Activated CD8-positive, alpha-beta T cell treated with anti-CD3 and anti-CD28 coated beads for 36 hours (primary cell): ENCODE results near the gene OTOF. TPM values are rescaled to one million over a fixed set of nuclear protein-coding genes. Genes with fewer than 3 reads are reported as not detected.

Experiments used
- ATAC-seq: fragments of 200-7000 bp; cut with Tn5 transposase; one replicate; pipeline ENCODE4 v1.10.0; 2021; ENCODE audit warnings: mild to moderate bottlenecking, moderate library complexity
- CTCF ChIA-PET: fragments of 350-600 bp; sonication (Branson Sonifier 250); formaldehyde crosslinking; loops from one replicate; lab custom pipeline; 2021; ENCODE audit warnings: antibody characterized with exemption; lab: Charles Lee
- POLR2A ChIA-PET: fragments of 350-600 bp; sonication (Branson Sonifier 250); formaldehyde crosslinking; loops from one replicate; lab custom pipeline; 2021; ENCODE audit warnings: antibody characterized with exemption; lab: Charles Lee
- DNase-seq: peaks from one replicate; pipeline ENCODE4 v3.0.0-alpha.2; 2020
- H3K27ac Mint-ChIP-seq: one replicate; pipeline ENCODE4 v1.8.0; 2021; ENCODE audit warnings: mild to moderate bottlenecking, mixed read lengths
- H3K27me3 Mint-ChIP-seq: one replicate; pipeline ENCODE4 v1.8.0; 2021; ENCODE audit warnings: mixed read lengths
- H3K36me3 Mint-ChIP-seq: one replicate; pipeline ENCODE4 v1.8.0; 2021; ENCODE audit warnings: low read depth, mixed read lengths
- H3K4me1 Mint-ChIP-seq: one replicate; pipeline ENCODE4 v1.8.0; 2021; ENCODE audit warnings: low read depth, mixed read lengths
- H3K4me3 Mint-ChIP-seq: one replicate; pipeline ENCODE4 v1.8.0; 2021; ENCODE audit warnings: mild to moderate bottlenecking, moderate library complexity, mixed read lengths
- H3K9me3 Mint-ChIP-seq: one replicate; pipeline ENCODE4 v1.8.0; 2021; ENCODE audit warnings: mixed read lengths
- intact Hi-C: fragments of 100-400 bp; cut with micrococcal nuclease; formaldehyde crosslinking; loops from one replicate; pipeline ENCODE4 v1.10.0; 2022
- total RNA-seq, 2 experiments: library from RNA; stranded (reverse); gene quantifications; one replicate each; pipeline ENCODE4 v1.2.3, GENCODE V29; 2021
- TF ChIP-seq, protein P1 (sequence below): fragments of 200-600 bp; IDR thresholded peaks from one replicate; pipeline ENCODE4 v1.8.0; 2022; ENCODE audit warnings: antibody characterized with exemption, mild to moderate bottlenecking

The OTOF gene
- total RNA-seq, 2 experiments from 2014 or later, result 0.60 to 0.81 TPM

DNA sequence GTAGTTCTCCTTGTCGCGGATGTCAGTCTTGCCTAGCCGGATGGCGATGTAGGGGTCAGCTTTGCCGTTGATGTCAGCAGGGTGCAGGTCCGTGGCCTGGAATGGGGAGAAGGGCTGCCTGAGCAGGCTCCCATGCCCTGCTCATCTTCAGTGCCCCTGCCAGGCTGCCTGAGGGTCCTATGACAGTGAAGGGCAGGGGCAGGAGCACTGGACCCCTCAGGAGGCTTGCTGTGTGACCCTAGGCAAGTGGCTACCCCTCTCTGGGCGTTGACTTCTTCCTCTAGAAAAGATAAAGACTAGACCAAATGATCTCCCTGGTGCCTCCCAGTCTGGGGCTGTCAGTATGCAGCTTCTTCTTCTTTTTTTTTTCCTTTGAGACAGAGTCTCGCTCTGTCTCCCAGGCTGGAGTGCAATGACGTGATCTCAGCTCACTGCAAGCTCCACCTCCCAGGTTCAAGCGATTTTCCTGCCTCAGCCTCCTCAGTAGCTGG lies 11.9 kb downstream of the OTOF start:
- H3K4me3 Mint-ChIP-seq, result no peak overlapping the region
- H3K36me3 Mint-ChIP-seq, result no peaks in the 10 kb centered on the region
- TF ChIP-seq, protein P1, sequence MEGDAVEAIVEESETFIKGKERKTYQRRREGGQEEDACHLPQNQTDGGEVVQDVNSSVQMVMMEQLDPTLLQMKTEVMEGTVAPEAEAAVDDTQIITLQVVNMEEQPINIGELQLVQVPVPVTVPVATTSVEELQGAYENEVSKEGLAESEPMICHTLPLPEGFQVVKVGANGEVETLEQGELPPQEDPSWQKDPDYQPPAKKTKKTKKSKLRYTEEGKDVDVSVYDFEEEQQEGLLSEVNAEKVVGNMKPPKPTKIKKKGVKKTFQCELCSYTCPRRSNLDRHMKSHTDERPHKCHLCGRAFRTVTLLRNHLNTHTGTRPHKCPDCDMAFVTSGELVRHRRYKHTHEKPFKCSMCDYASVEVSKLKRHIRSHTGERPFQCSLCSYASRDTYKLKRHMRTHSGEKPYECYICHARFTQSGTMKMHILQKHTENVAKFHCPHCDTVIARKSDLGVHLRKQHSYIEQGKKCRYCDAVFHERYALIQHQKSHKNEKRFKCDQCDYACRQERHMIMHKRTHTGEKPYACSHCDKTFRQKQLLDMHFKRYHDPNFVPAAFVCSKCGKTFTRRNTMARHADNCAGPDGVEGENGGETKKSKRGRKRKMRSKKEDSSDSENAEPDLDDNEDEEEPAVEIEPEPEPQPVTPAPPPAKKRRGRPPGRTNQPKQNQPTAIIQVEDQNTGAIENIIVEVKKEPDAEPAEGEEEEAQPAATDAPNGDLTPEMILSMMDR, result no peak

DNA sequence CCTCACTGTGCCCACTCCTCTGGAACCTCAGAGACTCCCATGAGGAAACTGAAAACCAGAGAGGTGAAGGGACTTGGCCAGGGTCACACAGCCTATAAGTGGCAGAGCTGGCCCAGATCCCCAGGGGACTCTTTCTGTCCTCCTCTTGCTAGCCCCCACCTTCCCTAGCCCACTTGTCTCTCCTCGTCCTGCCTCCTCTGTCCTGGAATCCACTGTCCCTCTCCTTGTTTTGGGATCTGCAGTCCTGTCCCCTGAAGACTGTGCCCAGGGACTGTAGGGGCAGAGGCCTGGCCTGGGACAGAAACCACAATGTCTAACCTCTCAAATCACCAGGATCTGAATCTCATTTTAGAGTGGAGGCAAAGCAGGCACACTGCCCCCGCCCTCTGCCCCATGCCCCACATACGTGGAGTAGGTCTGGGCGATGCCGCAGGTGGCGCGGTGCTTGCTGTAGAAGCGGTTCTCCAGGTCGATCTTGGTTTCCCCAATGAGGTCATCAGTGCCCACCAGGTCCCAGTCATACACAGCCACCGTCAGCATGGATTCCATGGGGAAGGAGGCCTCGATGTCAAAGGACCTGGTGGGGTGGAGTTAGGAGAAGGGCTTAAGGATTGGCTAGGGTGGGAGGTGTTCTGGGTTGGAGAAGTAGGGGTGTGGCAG lies 12.5 kb downstream of the OTOF start:
- Mint-ChIP-seq H3K27ac (no peak overlapping the region), H3K27me3 (no peaks in the 10 kb centered on the region), H3K4me3 (no peak overlapping the region), H3K9me3 (peaks cover 7% of the 10 kb centered on the region), H3K36me3 (no peaks in the 10 kb centered on the region), H3K4me1 (no peaks in the 10 kb centered on the region)
- no peak for ATAC-seq
- POLR2A ChIA-PET, result interaction anchor here (1.0 kb wide), 1 partner anchor 66 kb away, joined by 4 read pairs; no protein-coding TSS in a partner anchor
- intact Hi-C loops, result loop anchor here (10.0 kb wide), 1 partner anchor 291 kb away; the partner anchor contains the start of gene GAREM2
- CTCF ChIA-PET, result no interaction called here
- TF ChIP-seq, protein P1, result no peak
- no peak for DNase-seq

More for the DNA sequence above, 11.9 kb downstream of the OTOF start:
- intact Hi-C loops, result loop anchor here (10.0 kb wide), 1 partner anchor 291 kb away; the partner anchor contains the start of gene GAREM2
- no peak for ATAC-seq
- peaks cover 7% of the 10 kb centered on the region for H3K9me3 Mint-ChIP-seq
- no peak for DNase-seq
- CTCF ChIA-PET, result no interaction called here
- H3K27ac Mint-ChIP-seq, result no peak overlapping the region
- no peaks in the 10 kb centered on the region for H3K4me1 Mint-ChIP-seq
- POLR2A ChIA-PET, result interaction anchor here (0.8 to 1.0 kb wide), 2 partner anchors 19 to 66 kb away, joined by 3 to 4 read pairs; no protein-coding TSS in a partner anchor
- no peaks in the 10 kb centered on the region for H3K27me3 Mint-ChIP-seq

DNA sequence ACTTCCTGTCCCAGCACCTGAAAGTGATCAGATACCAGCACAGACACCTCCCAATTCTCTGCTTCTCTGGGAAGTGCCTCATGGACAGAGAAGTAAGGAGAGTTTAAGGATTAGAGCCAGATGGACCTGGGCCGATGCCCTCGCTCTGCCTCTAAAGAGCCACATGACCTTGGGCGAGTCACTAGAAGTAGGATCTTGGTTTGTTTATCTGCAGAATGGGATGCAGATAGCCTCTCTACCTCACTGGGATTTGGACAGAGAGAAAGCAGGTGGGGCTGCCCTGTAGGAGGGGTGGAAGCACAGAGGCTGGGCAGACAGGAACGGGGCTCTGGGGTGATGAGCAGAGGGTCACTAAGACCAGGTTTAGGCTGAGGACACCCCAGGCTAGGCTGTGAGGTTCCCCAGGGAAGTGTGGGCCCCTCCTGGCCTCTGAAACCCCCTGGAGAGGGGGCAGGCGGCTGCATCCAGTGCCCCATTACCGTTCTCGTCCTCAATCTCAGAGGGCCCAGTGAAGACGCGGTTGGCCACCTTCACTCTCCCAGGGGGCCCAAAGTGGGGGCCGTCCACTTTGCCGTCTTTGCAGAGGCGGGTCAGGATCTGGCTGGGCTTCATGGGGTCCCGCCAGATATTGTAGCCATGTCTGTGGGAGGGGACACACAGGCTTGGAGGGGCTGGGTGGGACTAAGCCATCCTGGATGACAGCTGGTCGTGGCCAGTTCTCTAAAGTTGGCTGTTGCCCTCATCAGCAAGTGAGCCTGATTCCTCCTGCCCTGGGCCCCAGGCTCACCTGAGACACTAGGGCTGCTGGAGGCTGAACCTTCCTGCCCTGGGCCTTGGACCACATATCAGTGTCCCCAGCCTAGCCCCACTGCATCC lies 13.3 kb downstream of the OTOF start:
- H3K4me1 Mint-ChIP-seq, result no peaks in the 10 kb centered on the region
- H3K4me3 Mint-ChIP-seq, result no peak overlapping the region
- H3K27ac Mint-ChIP-seq, result no peak overlapping the region
- no peak for DNase-seq
- no peaks in the 10 kb centered on the region for H3K36me3 Mint-ChIP-seq
- no peak for ATAC-seq
- intact Hi-C loops, result loop anchor here (10.0 kb wide), 1 partner anchor 290 kb away; the partner anchor contains the start of gene GAREM2
- CTCF ChIA-PET, result no interaction called here
- POLR2A ChIA-PET, result no interaction called here
- H3K27me3 Mint-ChIP-seq, result no peaks in the 10 kb centered on the region
- peaks cover 7% of the 10 kb centered on the region for H3K9me3 Mint-ChIP-seq
- TF ChIP-seq, protein P1, result no peak

DNA sequence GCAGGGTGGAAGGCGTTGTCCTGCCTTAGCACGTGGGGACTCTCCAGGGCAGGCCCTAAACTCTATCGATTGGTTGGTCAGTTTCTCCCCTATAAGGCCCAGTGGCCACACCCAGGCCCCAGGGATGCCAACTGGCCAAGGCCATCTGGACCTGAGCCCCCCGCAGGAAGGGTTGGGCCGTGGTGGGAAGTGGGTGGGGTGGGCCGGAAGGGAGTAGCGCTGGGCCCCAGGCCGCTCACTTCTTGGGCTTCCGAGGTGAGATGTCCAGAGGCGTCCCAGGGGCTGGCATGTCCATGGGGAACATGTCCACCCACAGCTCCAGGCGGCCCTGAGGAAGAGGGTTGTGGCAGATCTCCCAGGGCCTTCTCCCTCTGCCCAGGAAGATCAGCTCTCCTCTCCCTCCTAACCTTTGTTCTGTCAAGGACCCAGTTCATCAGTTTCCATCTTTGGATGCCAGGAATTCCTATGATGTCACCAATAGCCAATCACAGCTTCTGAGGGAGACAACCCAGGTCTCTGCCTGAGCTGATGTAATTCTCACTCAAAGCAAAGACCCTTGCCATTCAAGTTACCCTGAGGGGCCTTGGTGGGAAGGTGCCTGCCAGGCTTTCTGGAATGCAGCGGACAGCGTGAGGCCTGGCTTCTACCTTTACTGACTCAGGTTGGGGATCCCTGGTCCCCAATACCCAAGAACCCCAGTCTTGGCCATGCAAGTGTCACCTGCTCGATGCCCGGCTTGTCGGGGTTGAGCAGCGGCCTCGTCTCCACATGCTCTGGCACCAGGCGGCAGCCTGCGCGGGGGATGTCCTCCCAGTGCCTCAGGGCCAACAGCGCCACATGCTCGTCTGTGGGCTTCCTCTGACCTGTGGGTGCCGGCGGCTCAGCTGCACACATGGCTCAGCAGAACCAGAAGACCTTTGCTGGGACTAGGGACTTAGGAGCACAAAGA lies 14.4 kb downstream of the OTOF start:
- H3K36me3 Mint-ChIP-seq, result no peaks in the 10 kb centered on the region
- no peak overlapping the region for H3K4me3 Mint-ChIP-seq
- ChIA-PET CTCF (no interaction called here), POLR2A (no interaction called here)
- DNase-seq (no peak), ATAC-seq (no peak)
- TF ChIP-seq, protein P1, result no peak
- no peaks in the 10 kb centered on the region for H3K4me1 Mint-ChIP-seq
- peaks cover under 1% of the 10 kb centered on the region for H3K9me3 Mint-ChIP-seq
- no peaks in the 10 kb centered on the region for H3K27me3 Mint-ChIP-seq
- no peak overlapping the region for H3K27ac Mint-ChIP-seq
- intact Hi-C loops, result loop anchor here (10.0 kb wide), 1 partner anchor 289 kb away; the partner anchor contains the start of gene GAREM2
